ENCODE results near the gene FBXO27.

Gene FBXO27, protein sequence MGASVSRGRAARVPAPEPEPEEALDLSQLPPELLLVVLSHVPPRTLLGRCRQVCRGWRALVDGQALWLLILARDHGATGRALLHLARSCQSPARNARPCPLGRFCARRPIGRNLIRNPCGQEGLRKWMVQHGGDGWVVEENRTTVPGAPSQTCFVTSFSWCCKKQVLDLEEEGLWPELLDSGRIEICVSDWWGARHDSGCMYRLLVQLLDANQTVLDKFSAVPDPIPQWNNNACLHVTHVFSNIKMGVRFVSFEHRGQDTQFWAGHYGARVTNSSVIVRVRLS

DNA sequence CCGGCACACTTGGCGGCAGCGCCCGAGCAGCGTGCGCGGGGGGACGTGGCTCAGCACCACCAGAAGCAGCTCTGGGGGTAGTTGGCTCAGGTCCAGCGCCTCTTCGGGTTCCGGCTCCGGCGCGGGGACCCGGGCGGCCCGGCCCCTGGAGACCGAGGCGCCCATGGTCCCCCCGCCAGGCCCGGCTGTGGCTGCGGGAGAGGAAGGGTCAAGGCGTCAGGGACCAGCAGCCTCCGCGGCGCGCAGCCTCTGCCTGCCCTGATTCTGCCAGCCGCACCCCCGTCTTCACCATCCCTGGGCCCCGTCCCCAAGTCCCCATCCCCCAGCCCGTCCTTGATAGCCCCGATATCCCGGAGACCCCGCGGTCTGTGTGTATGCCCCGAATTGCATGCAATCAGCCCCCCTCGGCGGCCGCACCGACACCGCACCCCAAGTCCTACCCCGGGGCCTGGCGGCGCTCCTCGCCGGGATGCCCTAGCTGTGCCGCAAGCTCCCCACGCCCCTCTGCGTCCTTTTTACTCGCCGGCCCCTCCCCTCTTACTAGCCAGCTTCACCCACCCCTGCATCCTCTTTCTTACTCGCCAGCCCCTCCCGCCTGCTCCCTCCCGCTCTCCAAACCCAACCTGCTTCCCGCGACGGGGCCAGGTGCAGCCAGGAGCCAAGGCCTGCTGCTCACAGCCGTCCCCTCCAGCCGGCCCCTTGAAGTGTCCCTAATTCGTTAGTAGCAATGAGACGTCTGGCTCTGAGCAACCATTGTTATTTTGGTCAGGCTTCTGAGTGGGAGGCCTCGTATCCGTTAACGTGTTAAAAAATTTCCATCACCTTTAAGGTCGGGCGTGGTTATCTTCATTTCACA lies at the start of gene FBXO27:
Gene FBXO27 (minus strand): TSS at position 487 of the 856 bp plus-strand sequence. CDS start 322 bp downstream, at position 165.
- DNase-seq, result peak in 1 of 2 donors; percentile 10

DNA sequence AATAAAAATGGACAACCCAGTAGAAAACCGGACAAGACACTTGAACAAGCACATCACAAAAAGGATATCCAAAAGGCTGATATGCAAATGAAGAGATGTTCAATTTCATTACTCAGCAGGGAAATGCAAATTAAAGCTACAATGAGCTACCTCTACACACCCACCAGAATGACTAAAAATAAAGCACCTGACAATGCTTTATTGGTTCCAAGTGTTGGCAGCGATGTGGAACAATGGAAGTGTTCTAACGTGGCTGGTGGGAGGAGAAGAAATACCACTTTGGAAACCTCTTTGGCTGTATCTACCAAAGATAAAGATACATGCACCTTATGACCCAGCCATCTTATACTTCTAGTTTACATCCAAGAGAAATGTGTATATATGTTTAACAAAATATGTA lies 48.1 kb upstream of the FBXO27 start:
- DNase-seq, result no peak

DNA sequence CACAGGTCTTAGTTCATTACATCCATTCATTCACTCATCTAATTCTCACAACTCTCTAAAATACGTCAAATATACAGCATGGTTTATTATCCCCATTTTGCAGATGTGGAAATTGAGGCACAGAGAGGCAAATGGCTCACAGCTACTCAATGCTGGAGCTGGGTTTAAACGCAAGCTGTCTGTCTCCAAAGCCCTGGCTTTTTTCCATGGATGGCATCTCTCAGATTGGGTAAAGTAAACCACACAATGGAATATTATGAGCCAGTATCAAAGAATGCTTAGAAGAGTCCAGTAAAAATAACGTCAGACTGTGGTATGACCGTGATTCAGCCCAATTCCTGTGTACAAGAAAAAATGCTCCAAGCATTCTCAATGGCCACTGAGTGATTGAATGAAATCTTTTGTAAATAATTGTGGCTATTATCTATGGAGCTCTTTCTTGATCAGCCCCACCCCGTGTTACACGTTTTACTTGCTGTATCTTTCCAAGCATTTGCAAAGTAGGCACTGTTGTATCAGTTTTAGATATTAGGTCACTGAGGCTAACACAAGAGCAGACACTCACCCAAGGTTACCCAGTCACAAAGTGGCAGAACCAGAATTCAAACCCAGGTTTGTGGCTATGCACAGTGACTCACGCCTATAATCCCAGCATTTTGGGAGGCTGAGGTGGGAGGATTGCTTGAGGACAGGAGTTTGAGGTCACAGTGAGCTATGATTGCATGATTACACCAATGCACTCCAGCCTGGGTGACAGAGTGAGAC lies 46.3 kb upstream of the FBXO27 start:
- DNase-seq, result no peak

DNA sequence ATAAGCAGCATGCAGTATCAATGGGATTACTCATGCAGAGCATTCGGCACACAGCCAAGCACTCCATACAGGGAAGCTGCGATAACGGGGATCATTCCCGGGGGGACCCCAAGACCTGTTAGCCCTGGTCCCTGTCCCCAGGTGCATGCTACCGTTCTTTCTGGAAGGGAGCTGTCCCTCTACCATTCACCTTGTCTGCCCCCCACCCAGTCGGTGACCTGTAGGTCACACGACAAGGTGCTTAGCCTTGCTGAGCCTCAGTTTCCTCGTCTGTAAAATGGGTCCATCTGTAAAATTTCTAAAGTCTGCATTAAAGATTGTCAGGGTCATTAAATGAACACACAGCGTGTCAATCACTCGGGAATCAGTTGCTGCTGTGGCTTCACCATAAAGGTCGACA lies 45.0 kb upstream of the FBXO27 start:
- no peak for DNase-seq

DNA sequence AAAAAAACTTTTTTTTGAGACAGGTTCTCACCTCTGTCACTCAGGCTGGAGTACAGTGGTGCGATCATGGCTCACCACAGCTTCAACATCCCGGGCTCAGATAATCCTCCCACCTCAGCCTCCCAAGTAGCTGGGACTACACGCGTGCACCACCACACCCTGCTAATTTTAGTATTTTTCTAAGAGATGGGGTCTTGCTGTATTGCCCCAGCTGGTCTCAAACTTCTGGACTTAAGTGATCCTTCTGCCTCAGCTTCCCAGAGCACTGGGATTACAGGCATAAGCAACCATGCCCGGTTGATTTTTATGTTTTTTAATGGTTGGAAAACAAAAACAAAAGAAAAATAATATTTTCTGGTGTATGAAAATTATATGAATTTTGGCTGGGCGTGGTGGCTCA lies 42.6 kb upstream of the FBXO27 start:
- DNase-seq, result no peak

DNA sequence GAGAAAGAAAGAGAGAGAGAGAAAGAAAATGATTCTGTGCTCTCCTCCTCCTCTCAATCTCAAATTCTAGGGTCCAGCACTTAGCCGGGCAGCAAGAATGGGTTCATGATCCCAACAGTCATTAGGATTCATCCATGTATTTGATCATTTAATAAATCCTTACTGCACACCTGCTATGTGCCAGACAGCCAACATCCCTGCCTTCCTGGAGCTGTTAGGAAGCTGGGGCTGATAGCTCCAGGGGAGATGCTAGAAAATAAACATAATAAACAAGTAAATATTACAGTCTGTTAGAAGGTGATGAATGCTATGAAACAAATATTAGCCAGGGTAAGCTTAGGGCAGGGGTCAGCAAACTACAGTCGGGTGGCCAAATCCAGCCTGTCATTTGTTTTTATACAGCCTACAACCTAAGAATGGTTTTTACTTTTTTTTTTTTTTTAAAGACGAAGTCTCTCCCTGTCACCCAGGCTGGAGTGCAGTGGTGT lies 41.9 kb upstream of the FBXO27 start:
- no peak for DNase-seq

DNA sequence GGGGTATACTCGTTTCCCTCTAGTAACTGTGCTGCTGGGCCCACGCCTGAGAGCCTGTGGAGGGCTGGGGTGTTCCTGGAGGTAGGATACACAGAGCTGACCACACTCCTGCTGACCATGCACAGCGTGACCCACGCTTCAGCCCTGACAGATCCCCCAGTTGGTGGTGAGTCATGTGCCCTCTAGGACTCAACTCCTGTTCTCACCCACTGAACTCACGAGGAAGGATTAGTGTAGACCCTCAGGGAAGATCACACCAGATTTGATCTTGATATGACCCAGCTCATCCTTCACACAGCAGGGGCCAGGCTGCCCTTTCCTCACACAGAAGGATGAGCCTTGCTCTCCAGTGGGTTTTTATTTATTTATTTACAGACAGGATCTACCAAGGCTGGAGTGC lies 38.5 kb upstream of the FBXO27 start:
- no peak for DNase-seq

DNA sequence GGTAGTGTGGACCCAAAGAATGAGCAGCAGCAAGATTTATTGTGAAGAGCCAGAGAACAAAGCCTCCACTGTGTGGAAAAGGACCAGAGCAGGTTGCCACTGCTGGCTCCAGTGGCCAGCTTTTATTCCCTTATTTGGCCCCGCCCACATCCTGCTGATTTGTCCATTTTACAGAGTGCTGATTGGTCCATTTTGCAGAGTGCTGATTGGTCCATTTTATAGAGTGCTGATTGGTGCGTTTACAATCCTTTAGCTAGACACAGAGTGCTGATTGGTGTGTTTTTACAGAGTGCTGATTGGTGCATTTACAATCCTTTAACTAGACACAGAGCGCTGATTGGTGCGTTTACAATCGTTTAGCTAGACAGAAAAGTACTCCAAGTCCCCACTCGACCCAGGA lies 35.9 kb upstream of the FBXO27 start:
- DNase-seq, result peak in 1 of 2 donors; percentile 21

DNA sequence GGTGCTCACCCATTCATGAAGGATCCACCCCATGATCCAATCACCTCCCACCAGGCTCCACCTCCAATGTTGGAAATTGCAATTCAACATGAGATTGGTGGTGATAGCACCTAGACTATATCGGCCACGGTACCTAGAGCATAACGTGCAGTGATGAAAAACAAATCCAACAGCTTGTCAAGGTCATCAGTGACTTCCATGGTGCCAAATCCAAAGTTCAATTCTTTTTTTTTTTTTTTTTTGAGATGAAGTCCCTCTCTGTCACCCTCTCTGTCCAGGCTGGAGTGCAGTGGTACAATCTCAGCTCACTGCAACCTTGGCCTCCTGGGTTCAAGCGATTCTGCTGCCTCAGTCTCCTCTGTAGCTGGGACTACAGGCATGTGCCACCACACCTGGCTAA lies 34.8 kb upstream of the FBXO27 start:
- no peak for DNase-seq

DNA sequence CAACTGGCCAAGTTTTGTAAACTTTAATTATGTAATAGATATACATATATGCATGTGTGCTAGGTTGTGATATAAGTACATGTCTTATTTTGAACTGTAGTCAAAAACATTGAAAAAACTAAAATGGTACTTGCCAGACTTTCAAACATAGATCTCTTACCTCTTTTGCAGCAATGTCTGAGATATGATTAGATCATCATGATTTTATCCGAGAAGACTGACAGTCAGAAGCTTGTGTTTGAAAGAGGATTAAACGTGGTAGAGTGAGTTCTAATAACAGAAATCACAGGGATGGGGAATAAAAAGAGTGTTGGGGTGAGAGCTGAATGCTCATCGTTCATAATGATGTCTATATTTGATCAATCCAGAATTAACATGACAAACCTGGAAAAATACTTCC lies 33.6 kb upstream of the FBXO27 start:
- no peak for DNase-seq

DNA sequence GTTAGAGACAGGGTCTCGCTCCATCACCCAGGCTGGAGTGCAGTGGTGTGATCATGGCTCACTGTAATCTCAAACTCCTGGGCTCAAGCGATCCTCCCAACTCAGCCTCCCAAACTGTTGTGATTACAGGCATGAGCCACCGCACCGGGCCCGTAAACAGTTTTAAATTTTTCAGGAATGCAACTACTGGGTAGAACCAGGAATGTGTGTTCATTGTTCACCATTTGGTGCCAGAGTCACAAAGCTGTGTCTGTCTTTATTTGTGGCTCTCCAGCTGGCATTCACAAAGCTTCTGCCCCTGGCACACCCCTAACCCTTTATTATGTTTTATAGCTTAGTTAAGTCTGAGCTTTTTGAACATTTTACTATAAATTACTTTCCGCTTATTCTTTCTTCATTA lies 32.1 kb upstream of the FBXO27 start:
- DNase-seq, result no peak

DNA sequence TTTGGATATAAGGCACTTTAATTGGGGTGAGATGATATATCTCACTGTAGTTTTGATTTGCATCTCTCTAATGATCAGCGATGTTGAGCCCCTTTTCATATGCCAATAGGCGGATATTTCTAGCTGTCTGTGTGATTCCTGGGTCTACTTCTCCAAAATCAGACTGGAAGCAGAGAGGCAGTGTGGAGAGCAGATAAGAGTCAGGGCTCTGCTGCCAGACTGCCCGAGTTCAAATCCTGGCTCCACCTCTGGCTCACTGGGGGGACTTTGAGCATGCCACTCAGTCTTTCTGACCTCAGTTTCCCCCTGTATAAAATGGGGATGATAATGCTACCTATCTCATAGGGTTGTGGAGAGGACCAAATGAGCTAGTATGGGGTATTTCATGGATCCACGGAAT lies 27.8 kb upstream of the FBXO27 start:
- no peak for DNase-seq

DNA sequence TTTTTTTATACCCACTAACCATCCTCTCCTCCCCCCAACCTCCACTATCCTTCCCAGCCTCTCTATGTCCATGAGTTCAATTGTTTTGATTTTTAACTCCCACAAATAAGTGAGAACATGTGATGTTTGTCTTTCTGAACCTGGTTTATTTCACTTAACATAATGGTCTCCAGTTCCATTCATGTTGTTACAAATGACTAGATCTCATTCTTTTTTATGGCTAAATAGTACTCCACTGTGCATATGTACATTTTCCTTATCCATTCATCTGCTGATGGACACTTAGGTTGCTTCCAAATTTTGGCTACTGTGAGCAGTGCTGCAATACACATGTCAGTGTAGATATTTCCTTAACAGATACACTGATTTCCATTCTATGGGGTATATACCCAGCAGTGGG lies 27.0 kb upstream of the FBXO27 start:
- no peak for DNase-seq

DNA sequence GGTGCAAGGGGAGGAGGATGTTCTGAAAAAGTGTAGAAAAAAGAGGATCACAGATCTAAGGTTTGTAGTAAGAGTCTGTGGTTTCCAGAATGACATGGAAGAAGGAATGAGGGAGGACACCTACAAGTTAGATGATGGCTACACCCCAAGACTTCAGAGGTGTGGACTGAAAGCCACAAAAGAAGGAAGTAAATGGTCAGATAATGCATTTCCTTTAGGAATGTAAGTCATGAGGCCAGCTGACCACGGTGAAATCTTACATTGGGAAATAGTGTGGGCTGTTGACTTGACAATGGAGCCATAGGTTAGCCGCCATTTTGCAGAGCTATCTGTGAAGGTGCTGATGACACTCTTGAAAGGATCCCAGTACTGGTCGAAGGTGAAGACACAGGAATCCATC lies 25.3 kb upstream of the FBXO27 start:
- DNase-seq, result no peak

DNA sequence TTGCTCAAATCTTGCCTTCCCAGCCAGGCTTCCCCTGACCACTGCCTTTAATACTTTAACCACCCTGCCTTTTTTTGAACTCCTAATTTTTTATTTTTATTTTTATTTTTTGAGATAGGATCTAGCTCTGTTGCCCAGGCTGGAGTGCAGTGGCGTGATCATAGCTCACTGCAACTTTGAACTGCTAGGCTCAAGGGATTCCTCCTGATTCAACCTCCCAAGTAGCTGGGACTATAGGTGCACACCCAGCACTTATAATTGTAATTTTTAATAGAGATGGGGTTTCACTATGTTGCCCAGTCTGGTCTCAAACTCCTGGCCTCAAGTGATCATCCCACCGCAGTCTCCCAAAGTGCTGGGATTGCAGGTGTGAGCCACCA lies 21.7 kb upstream of the FBXO27 start:
- no peak for DNase-seq

DNA sequence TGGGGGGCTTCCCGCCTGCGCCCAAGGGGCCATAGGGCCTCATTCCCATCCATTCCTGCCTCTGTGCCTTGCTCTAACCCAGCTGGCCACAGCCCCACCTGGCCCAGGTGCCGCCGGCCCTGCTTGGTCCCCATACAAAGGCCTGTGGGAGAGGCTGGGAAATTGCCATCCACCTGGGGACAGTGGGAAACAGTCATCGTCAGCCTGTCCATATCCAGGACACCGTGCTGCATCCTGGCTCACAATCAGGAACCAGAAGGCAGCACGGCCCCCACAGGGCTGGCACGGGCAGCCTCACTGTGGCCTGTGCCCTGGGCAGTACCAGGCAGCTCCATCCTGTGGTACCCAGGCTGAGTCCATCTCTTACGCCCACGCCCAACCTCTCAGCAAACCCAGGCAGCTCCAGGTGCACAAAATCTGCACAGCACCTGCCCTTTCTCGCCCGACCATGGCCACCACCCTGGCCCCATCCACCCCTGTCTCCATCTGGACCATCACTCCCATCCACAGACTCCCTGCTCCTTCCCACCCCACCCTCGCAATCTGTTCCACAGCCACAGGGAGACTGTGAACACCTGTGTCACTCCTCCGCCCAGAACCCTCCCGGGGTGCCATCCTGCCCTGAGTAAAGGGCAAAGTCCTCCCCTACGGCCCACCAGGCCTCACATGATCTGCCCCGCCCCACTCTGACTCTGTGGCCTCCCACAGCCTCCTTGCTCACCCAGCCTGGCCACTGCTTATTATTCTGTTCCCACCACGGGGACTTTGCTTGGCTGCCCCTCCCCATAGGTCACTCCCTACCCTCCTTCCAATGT lies 21.1 kb upstream of the FBXO27 start:
- no peak for DNase-seq

DNA sequence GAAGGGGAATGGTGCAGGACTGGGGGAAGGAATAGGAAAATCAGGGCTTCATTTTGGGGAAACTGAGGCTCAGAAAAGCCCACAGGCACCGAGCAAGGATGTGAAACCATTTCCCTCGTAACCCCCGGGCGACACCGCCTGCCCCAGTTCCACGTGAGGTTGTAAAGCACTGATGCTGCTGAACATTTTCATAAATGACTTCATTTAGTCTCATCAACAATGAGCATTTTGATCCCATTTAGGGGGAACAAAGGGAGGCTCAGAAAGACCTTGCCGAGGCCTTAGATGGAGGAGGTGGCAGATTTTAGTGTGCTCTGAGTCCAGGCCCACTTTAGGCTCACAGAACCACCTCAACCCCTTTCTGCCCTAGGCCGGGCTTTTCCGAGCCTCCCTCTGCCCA lies 20.5 kb upstream of the FBXO27 start:
- DNase-seq, result no peak

DNA sequence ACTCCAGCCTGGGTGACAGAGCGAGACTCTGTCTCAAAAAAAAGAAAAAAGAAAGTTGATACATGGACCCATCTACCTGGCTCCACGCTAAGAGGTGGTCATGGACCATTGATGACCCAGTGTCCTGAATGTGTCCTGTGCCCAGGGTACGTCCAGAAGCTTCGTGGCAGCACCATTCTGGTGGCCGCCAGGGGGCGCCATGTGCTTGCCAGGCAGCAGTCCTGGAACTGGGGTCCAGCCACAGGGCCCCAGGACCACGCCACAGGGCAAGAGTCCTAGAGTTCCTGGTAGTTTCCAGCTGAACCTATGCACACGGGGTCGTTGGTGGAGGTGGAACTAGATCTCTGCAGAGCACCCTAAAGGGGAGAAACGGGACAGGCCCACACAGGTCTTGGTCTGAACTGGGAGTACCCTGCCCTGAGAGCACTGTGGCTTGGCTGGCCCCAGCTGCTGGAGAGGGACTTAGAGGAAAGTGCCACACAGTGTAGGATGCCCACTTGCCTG lies 19.9 kb upstream of the FBXO27 start:
- peak; percentile 54 to 69 for DNase-seq

DNA sequence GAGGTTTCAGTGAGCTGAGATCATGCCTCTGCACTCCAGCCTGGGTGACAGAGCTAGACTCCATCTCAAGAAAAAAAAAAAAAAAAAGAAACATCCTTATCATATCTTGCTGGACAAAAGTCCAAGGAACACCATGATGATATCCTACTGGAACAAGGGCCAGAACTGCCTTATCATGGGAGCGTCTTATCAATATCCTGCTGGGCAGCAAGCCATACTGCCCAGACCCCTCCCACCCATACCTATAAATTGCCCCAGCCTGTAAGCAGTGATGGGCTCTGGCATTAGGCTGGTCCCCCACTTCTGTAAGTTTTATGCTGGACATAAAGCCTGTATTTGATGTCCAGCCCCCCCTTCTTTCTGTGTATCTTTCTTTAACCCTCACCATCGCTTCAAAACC lies 14.7 kb upstream of the FBXO27 start:
- DNase-seq, result no peak

DNA sequence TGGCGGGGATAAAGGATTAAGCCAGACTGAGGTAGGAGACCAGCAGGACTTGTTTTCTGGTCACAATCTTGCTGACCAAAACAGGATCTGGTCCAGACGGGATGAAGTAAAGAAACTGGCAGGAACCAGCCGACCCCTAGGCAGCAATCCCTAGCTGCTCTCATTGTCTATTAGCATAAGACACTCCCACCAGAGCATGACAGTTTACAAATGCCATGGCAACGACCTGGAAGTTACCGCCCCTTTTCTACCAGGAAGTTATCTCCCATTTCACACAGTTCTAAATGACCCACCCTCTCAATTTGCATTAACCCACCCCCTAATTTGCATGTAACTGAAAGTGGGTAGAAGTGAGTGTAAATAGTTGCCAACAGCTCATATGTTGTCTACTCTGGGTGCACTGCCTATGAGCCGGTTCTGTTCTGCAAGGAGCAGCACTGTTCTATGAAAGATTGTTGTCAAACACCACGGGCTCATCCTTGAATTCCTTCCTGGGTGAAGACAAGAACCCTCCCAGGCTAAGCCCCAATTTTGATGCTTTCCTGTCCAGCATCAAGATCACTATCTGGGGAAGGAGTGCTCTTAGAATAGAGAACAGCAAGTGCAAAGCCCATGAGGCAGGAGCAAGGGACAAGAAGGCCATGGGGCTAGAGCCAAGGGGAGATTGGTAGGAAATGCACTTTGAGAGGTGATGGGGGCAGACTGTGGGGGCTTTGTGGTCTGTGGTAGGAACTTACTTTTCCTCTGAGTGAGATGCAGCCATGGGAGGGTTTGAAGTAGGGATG lies 13.9 kb upstream of the FBXO27 start:
- peak in 1 of 2 donors; percentile 9 for DNase-seq

DNA sequence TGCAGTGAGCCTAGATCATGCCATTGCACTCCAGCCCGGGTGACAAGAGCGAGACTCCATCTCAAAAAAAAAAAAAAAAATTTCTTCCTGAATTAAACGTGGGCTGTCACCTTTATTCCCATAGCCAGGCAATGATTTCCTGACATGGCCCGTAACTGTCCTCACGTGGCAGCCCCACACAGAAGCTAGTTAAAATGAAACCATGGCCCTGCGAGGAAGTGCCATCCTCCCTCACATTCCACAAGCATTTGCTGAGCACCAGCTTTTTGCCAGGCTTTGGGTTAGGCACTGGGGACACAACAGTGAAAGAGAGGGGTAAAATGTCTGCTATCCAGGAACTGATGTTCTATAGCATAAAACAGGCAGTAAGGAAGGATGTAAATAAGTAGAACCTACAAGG lies 13.2 kb upstream of the FBXO27 start:
- no peak for DNase-seq

DNA sequence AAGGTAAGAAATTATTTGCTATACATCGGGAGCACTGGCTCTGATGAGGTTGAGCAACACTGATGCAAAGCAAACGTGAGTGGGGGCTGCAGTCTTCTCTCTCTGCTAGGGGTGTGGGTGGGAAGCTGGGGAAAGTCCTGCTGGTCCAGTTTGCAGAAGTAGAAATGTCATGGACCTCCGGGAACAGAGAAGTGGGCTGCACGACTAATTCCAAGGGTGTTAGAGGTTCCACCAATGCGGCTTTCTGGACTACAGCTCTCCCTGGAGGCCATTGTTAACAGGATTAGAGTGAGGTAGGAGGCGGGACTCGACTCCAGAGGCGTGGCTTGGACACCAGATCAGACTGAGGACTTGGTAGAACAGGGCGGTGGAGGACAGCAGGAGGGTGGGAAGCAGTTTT lies 5.7 kb upstream of the FBXO27 start:
- no peak for DNase-seq

Measured in CD4-positive, alpha-beta T cell treated with Interferon alpha-2 for 1 hour (primary cell).